ENCODE measurements around the gene ARHGAP15.

The ARHGAP15 gene

DNA sequence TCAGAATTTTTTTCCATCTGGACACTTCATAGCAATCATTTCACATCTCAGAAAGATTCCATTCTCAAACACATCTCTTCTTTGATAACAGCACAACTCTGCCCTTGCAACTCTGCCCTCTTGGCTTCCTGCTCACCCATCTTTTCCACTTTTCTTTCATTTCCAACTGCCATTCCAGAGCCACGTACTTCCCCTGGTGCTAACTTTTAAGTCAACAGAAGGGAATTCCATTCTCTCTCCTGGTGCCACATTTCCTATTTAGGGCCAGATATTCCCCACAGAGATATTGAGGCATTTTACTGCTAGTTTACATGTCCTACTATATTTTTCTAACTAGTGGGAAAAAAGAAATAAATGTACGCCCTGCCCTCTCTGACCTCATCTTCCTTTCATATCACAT, 590.2 kb downstream of the ARHGAP15 start:
- no peak for DNase-seq (ENCODE audit: low read depth in 2 of 2)

DNA sequence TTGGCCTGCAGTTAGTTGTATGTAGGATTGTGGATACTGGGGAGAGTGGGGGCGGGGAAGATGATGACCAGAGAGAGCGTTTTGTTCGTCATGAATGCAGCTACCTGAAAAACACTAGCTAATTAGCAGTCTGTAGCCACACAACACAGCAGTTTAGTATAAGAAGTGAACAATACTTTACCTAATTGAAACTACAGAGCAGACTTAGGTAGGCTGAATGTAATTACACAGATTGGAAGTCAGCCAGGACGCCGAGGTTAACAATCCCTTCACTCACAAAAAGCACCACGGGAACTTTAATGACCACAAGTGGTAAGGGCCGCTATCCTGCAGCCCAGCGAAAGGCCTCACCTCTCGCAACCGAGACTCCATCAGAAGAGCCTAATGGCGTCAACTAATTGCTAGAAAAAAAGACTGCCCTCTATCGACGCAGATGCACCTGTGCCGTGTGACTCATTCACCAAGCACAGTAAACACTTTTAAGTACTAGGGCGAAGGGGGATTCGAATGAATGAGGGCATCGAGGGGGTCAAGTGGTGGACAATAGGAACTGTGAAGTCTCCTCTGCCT, 591.0 kb downstream of the ARHGAP15 start:
- DNase-seq (ENCODE audit: low read depth in 2 of 2): no peak

DNA sequence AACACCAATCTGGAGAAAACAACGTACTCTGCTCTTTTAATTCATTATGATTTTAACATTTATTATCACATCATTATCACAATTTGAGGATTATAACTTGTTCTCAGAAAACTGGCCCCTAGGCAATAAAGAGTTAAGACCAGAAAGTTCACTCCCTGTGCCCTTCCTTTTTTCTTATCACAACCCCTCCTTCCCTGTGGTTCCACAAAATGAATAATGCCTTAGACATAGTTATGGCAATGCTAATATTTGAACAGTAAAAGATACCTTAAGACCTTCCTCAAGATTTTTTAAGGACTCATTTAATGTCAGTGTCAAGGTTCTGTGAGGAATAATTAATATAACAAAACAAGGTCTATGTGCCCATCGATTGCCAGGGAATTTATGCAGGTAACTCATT, 596.2 kb downstream of the ARHGAP15 start:
- DNase-seq (ENCODE audit: low read depth in 2 of 2): no peak

DNA sequence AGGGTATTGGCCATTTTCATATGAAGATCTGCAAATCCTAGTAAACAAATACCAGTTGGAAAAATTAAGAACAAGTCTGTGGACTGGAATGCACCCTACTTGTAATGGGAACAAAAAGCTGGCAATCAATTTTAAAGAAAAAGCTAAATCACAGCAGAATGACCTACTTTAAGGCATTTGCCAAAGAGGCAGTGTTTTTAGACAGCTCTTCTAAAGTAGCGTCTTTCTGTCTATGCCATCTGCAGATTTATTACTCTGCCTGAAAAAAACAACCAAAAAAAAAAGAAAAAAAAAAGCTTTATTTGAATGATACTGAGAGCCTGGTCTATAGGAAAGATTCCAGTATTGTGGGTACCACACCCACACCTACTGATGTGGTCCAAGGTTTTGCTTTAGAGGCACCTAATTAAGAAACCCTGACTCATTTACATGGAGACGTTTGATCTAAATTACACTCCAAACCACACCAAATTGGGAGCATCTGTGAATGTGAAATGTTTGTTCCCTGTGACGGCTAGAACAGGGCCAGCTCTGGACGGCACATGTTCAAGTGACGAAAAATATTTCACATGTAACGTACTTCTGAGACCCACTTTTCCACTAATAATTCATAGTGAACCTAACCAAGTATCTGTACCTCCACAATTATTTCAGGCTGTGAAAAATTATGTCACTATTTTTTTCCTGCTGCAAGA, 597.1 kb downstream of the ARHGAP15 start:
- no peak for DNase-seq (ENCODE audit: low read depth in 2 of 2)

DNA sequence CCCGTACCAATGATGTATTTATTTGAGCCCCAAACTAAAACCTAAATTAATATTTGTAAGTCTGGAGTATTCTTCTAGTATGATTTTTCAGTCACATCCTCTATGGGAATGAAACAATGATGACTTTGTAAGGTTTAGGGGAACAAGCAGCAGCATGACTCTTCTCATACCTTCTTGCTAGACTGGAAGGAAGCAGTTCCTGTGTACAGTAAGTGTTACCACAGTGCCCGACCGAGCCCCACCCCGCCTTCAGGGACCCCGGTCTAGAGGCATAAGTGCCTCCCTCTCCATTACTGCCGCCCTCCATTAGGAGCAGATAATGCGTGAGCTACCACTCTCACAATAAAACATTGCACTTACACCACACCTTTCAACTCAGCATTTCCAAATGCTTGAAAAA, 599.3 kb downstream of the ARHGAP15 start:
- no peak for DNase-seq (ENCODE audit: low read depth in 2 of 2)

DNA sequence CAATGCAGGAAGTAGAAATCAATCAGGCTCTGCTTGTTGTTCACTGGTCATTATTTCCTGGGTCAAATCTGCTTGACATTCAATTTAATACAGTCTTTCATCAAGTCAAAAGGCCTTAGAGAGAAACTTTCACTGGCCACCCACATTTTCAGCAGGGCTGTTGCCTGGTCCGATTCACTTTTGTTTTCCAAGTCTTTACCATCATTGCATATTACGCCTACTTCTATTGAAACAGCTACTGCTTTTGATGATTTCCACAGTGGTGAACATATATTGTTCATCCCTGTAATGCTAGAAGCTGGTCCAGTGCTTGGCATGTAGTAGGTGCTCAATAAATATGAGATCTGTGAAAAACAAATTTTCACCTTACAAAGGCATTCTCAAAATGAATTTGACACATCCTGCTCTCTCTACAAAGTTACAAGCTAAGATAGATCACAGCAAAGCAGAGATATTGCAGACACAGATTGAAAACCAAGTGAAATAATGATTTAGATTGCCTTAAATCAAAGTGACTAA, 600.1 kb downstream of the ARHGAP15 start:
- DNase-seq (ENCODE audit: low read depth in 2 of 2): no peak

DNA sequence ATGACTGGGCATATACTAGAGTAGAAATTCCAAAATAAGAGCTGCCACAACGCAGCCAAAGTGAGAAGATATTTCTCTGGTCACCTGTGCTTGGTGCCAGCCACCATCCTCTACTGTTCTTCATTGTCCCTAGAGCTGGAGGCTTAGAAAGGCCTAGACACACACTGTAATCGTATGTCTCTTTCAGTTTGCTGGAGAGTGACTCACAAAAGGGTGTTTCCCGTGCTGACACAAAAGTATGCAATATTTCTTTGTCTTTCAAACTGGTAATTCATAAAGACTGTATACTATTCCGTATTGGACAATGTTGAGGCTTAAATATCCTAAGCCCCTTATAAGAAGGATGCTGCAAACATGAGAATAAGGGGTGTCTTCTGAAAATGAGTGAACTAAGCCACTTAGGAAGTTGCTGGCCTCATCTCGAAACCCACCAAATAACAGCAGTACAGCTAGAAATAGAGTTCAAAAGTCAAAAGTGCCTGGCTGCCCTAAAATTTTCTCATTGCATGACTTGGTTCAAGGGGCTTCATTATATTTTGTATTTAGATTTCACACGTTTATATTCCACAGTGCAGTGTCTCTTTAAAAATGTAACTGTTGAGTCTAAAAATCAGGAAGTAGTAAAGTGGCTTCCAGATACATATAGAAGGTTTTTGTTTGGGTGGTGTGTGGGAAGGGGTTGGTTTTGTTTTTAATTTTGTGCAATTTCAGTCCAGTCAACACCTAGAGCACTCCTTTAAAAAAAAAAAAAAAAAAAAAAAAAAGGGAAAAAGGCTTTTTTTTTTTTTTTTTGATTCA, 601.1 kb downstream of the ARHGAP15 start:
- peak in 1 of 2 donors; percentile 11 for DNase-seq (ENCODE audit: low read depth in 2 of 2)

DNA sequence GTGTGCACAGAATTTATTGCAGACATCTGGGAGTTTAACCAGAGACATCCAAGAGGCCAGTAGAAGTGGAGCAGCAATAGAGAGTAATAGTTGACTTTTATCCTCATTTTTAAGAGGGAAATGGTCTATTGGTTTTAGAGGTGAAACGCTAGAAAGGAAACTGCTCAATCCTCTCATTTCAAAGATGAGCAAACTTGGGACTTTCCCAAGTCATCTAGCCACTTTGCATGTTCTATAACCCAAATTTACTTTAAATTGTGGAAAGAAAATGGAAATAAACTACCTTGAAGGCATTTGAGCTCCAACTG, 601.7 kb downstream of the ARHGAP15 start:
- no peak for DNase-seq (ENCODE audit: low read depth in 2 of 2)

DNA sequence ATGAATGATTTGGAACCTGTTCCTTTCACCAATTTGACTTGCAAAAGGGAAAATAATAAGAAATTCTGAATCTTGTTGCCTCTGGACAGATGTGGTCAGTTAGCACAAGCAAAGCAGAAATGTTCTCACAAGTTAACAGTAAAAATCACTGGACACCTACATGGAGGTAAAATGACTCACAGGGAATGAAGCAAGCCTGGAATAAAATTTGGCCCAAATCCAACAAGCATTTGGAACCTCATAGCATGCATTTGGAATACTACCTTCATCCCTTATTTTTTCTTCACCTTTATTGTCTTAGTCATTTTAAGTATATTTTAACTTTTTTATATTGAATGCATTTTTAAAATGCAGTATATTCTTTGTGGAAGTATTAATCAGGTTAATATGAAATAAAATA, 602.9 kb downstream of the ARHGAP15 start:
- no peak for DNase-seq (ENCODE audit: low read depth in 2 of 2)

DNA sequence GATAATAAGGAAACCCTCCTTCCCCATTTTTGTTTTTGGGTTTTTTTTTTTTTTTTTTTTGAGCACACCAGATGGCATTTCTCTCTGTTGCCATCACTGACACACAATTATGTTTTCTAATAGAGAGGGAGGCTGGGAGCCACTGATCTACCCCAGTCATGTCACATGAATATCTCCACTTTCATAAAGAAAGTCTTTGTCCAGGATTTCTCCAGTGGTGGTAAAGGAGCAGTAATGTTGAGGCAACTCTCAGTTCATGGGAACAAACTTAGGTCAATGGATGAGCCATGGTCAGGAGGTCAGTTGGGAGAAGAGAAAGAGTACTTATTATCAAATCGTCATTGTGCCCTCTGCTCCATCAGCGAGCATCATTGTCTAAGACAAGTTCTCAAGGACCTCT, 603.7 kb downstream of the ARHGAP15 start:
- no peak for DNase-seq (ENCODE audit: low read depth in 2 of 2)

DNA sequence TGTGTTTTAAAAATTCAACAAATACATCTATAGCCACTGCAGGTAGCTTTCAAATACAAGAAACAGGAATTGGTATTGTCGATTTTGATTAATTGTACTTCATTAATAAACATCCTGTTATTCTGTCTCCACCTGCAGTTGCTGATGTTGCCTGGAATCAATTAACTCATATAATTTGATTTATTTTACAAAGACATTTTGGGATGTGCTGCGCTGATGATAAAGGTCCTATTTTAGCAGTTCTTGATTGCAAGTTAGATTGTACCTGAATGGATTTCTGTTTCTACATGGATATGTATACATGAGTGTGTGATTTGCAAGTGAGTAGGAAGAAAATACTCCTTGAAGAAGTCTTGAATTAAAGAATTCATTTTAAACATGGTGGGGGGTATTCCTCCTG, 605.3 kb downstream of the ARHGAP15 start:
- no peak for DNase-seq (ENCODE audit: low read depth in 2 of 2)

DNA sequence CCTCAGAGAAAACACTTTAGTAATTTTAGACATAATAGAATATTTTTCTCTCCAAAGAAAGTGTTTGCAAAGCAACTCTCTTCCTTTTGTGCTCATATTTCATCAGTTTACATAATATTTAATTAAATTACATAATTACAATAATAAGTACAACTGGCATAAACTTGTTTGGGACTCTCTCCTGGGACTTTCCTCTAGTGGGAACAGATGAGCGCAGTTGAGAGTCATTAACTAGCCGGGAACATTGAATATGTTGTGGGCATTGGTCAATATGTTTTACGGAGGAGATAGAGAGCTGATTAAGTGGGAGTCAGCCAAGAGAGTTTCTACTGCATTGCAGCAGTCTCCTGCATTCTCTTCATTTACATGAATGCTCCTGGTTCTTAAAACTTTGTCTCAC, 607.7 kb downstream of the ARHGAP15 start:
- no peak for DNase-seq (ENCODE audit: low read depth in 2 of 2)

DNA sequence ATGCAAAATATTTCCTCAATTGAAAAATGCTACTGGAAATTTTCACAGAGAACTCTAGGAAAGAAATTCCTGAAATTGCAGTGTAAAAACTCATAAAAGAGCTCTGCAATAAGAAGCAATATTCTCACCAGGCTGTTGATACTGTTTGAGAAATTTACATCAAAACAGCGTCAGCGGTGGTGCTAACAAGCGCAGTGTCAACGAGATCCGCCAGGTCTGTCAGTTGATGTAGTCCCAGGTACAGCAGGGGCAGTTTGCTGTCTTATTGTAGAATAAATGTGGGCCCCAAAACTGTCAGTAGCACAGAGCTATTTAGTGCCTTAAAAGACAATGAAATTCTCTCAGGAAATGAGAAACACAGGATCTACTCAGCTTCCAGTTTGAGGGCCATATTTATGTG, 611.2 kb downstream of the ARHGAP15 start:
- no peak for DNase-seq (ENCODE audit: low read depth in 2 of 2)

DNA sequence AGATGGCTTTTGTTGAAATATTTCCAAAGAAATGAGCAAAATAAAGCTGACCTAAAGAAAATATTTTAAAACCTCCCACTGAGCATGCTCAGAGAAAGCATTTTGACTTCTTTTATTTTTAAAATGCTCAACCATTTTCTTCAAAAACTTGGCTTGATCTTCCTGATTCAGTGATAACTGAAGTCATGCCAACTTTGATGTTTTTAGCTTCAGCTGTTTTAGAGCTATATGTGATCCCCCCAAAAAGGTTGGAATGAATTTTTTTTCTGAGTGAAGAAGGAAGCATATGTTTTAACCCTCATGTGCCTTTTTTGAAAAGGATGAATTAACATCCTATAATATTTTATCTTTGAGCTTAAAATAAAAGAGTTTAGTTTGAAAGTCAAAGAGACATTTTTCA, 612.0 kb downstream of the ARHGAP15 start:
- no peak for DNase-seq (ENCODE audit: low read depth in 2 of 2)

DNA sequence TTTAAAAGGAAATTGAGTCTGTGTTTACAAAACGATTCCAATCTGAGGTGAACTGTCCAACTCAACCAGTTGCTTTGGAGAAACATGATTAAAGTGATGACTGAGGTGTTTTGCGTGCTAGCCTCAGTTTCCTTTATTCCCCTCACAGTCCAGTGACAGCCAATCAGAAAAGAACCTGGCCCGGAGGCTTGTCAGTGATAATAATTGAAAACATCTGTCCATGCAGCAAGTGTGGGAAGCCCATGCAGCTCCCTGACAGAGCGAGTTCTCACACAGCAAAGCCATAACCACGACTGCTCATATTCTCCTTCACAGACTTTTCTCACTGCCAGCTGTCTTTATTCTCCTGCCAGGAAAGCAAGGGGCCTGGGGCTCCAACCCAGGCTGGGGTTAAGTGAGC, 613.4 kb downstream of the ARHGAP15 start:
- DNase-seq (ENCODE audit: low read depth in 2 of 2): no peak

DNA sequence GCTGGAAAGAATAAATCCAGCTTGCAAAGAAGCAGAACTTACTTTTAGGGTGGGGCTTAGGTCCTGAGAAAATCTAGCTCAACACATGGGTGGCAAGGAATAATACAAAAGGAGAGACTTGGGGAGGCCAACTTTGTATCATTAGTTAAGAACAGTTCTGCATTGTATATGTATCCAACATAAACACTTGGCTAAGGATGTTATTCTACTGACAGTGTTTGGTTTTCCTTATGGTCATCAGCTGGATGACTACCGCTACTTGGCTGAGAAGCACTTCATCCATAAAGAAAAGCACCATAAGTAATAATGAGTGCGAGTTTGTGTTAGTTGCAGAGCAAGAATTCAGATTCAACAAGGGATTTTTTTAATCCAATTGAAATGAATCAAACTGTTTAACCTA, 614.9 kb downstream of the ARHGAP15 start:
- DNase-seq (ENCODE audit: low read depth in 2 of 2): no peak

DNA sequence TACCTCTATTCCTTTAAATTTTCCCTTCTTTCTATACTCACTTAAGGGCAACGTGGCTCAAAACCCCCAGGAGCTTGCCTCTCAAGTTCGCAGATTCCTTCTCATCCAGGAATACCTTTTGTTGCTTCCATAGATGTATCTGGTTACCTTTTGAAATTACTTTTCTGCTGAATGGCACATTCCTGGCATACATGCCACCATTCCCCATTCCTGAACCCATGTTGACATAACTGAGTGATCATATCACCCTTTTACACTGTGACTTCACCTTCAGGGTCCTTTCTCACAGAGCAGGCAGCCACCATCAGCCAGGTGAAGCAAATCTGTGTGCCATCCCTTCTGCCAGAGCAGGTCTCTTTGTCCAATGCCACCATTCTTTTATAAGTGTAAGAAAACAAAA, 615.8 kb downstream of the ARHGAP15 start:
- no peak for DNase-seq (ENCODE audit: low read depth in 2 of 2)

DNA sequence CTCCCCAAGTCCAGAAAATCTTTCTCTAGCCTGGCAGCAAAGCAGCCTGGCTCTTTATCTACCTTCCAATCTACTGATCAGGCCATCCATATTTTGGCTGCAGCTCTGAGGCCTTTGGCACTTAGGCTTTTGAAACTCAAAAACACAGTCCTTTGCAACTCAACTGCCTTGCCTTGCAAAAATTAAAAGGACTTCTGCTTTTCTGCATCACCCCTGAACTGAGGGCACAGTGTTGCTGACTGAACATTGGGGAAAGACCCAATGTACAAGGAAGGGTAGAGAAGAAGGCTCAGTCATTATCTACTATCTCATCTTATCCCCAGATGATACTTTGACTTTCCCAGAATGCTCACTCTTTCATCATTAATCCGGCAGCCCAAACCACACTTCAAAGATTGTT, 625.5 kb downstream of the ARHGAP15 start:
- no peak for DNase-seq (ENCODE audit: low read depth in 2 of 2)

DNA sequence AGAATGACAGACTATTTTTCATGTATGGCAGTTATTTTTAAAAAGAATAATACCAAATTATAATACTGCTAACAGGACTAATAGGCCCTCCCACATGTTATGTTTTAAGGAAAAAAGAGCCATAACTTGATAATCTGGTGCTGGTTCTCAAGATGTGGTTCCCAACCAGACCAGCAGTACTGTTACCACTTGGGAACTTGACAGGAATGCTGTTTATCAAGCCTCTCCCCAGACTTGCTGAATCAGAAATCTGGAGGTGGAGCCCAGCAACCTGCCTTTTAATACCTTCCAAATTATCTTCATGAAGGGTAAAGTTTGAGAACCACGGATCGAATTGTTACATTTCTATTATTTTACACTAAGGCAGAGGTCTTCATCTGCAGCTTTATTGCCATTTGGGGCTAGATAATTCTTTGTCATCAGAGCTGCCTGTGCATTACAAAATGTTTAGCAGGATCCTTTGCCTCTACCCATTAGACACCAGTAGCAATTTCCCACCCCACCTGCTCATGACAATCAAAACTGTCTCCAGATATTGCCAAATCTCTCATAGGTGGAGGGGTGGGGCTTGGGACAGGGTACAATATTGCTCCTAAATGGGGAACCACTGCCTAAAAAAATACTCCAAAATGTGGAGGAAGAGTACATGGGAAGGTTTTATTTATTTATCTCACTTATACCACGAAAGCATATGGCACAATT, 629.6 kb downstream of the ARHGAP15 start:
- no peak for DNase-seq (ENCODE audit: low read depth in 2 of 2)

DNA sequence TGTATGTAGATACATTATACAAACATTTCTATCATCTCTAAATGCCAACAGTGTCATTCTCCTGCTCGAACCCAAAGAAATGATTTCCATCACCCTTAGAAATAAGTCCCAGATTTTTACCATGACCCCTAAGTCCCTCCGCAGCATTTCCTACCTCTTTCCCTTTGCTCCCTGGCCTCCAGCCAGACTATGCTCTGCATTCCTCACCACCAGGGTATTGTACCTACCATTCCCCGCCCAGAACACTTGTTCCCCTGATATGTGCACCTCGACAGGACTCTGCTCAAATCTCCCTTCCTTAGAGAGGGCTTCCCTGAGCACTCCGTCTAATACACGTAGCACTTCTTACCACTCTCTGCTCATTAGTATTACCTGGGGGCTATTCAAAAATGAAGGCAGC, 630.2 kb downstream of the ARHGAP15 start:
- no peak for DNase-seq (ENCODE audit: low read depth in 2 of 2)

DNA sequence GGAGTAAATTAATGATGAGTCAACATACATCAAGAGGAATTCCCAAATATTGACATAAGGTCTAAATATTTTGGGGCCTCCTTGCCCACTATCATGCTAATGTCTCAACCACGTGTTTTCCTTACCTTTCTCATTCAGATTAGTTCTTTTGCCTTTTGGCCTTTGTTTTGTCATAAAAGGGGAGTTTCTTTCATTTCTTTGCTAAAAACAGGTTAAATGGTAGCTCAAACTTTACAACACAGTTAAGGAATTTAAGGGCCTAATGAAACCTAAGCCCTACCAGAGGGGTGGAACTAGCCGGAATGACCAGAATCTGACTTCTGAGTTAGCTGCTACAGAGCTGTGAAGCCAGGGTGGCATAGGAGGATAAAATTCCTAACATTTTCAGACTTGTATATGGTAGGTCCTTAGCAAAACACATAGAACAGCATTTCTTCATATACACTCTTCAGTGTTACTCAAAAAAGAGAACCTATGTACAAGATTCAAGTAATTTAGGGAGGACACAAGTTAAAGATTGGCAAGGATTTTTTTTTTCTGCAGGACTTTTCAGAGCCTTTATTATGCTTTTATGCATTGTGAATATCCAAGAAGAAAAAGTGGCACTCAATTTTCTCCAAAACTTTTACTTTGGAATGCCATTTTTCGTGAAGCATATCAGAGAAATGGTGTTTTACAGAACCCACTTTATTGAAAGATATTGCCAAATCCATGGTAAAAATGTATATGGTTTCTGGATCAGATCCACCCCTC, 633.1 kb downstream of the ARHGAP15 start:
- DNase-seq (ENCODE audit: low read depth in 2 of 2): no peak

DNA sequence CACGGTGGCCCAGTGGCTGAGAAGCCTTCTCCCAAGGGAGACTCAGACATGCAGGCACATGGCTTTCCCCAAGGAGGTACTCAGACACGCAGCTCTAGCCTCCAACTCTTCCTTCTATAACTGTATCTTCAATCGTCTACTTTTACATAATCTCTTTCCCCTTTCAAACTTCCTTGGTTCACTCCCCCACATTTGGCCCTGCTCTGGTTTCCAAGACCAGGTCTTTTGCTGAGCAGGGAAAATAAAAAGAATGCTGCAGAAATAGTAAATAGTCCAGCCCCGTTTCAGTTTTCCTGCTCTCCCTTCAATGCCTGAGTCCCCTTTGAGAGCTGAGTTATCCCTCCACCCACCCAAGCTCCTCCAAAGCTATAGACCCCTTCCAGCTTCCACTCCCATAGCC, 635.0 kb downstream of the ARHGAP15 start:
- DNase-seq (ENCODE audit: low read depth in 2 of 2): no peak
